ENCODE measurements around the gene NECAB3. TPM values are rescaled to one million over a fixed set of nuclear protein-coding genes. Genes with fewer than 3 reads are reported as not detected.

Gene NECAB3
- total RNA-seq, 1 donor from 2014 or later: 19.5 TPM

DNA sequence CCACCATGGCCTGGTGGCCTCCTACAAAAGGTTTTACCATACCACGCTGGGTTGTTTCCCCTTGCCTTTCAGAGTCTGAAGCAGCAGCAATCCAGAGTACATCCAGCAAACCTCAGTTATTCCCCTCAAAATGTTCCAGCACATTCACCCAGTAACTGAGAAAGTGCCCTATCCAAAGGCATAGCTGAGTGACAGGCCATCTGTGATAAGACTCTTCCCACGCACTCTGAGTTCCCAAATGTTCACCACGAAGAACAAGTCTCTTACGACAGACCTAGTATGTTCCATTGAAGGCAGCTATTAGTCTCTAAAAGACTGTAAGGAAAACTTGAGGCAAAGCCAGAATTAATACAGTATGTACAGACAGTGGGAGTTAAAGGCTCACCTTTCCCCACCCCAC, 43.7 kb downstream of the NECAB3 start:
- TF ChIP-seq, protein P1, sequence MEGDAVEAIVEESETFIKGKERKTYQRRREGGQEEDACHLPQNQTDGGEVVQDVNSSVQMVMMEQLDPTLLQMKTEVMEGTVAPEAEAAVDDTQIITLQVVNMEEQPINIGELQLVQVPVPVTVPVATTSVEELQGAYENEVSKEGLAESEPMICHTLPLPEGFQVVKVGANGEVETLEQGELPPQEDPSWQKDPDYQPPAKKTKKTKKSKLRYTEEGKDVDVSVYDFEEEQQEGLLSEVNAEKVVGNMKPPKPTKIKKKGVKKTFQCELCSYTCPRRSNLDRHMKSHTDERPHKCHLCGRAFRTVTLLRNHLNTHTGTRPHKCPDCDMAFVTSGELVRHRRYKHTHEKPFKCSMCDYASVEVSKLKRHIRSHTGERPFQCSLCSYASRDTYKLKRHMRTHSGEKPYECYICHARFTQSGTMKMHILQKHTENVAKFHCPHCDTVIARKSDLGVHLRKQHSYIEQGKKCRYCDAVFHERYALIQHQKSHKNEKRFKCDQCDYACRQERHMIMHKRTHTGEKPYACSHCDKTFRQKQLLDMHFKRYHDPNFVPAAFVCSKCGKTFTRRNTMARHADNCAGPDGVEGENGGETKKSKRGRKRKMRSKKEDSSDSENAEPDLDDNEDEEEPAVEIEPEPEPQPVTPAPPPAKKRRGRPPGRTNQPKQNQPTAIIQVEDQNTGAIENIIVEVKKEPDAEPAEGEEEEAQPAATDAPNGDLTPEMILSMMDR (IDR thresholded peaks at IDR 0.05; ENCODE audit: insufficient read depth, low read depth, low read length): no peak
- no peak for TF ChIP-seq EZH2 (IDR thresholded peaks at IDR 0.05; ENCODE audit: insufficient read depth, low read length)
- Histone ChIP-seq H3K9me3 (ENCODE audit: insufficient read depth, low read depth, low read length) (no peaks in the 10 kb centered on the region), H4K20me1 (ENCODE audit: insufficient read depth, low read length) (no peaks in the 10 kb centered on the region), H3K4me3 (ENCODE audit: insufficient read depth, low read depth, low read length) (no peak overlapping the region), H2AFZ (ENCODE audit: low read depth, low read length) (no peak overlapping the region), H3K36me3 (ENCODE audit: insufficient read depth, low read length) (peaks cover 5% of the 10 kb centered on the region), H3K27ac (ENCODE audit: low read depth, low read length) (no peak overlapping the region), H3K27me3 (ENCODE audit: insufficient read depth, low read length) (no peaks in the 10 kb centered on the region), H3K79me2 (ENCODE audit: insufficient read depth, low read length) (no peaks in the 10 kb centered on the region), H3K4me1 (ENCODE audit: insufficient read depth, low read length) (no peaks in the 10 kb centered on the region), H3K9ac (ENCODE audit: low read length) (no peak overlapping the region), H3K4me2 (ENCODE audit: low read length) (no peak overlapping the region)
- no peak overlapping the region for H3K4me3 Mint-ChIP-seq (ENCODE audit: unreplicated experiment)
- DNase-seq (ENCODE audit: low read depth): peak; percentile 17
- H3K9me3 Mint-ChIP-seq (ENCODE audit: unreplicated experiment): no peaks in the 10 kb centered on the region
- peaks cover 24% of the 10 kb centered on the region for H3K36me3 Mint-ChIP-seq (ENCODE audit: low read depth, unreplicated experiment)
- H3K4me1 Mint-ChIP-seq (ENCODE audit: low read depth, unreplicated experiment): peaks cover 5% of the 10 kb centered on the region
- H3K27me3 Mint-ChIP-seq (ENCODE audit: low read depth, unreplicated experiment): no peaks in the 10 kb centered on the region
- no peak overlapping the region for H3K27ac Mint-ChIP-seq (ENCODE audit: unreplicated experiment)
- no peak for FAIRE-seq

DNA sequence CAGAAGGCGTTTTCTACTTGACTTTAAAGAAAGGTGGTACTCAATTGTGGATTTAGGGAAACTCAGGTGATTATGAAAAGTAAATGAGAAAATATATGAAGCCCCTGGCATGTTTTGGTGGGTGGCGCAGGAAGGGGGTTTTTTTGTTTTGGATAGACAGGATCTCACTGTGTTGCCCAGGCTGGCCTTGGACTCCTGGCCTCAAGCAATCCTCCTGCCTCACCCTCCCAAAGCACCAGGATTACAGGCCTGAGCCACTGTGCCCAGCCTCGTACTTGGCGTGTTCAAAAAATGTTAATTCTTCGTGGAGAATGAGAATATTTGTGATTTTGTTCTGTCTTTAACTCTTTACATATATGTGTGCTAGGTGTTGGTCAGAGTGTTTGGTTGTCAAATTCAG, 44.2 kb downstream of the NECAB3 start:
- Histone ChIP-seq H3K79me2 (ENCODE audit: insufficient read depth, low read length) (no peaks in the 10 kb centered on the region), H4K20me1 (ENCODE audit: insufficient read depth, low read length) (no peaks in the 10 kb centered on the region), H3K9ac (ENCODE audit: low read length) (no peak overlapping the region), H3K36me3 (ENCODE audit: insufficient read depth, low read length) (peaks cover 5% of the 10 kb centered on the region), H2AFZ (ENCODE audit: low read depth, low read length) (no peak overlapping the region), H3K9me3 (ENCODE audit: insufficient read depth, low read depth, low read length) (no peaks in the 10 kb centered on the region), H3K4me3 (ENCODE audit: insufficient read depth, low read depth, low read length) (no peak overlapping the region), H3K27ac (ENCODE audit: low read depth, low read length) (no peak overlapping the region), H3K4me1 (ENCODE audit: insufficient read depth, low read length) (no peaks in the 10 kb centered on the region), H3K4me2 (ENCODE audit: low read length) (no peak overlapping the region), H3K27me3 (ENCODE audit: insufficient read depth, low read length) (no peaks in the 10 kb centered on the region)
- TF ChIP-seq, protein P1 (IDR thresholded peaks at IDR 0.05; ENCODE audit: insufficient read depth, low read depth, low read length): no peak
- no peak for TF ChIP-seq EZH2 (IDR thresholded peaks at IDR 0.05; ENCODE audit: insufficient read depth, low read length)
- no peak overlapping the region for H3K27ac Mint-ChIP-seq (ENCODE audit: unreplicated experiment)
- DNase-seq (ENCODE audit: low read depth): no peak
- no peaks in the 10 kb centered on the region for H3K9me3 Mint-ChIP-seq (ENCODE audit: unreplicated experiment)
- H3K27me3 Mint-ChIP-seq (ENCODE audit: low read depth, unreplicated experiment): no peaks in the 10 kb centered on the region
- peaks cover 5% of the 10 kb centered on the region for H3K4me1 Mint-ChIP-seq (ENCODE audit: low read depth, unreplicated experiment)
- H3K36me3 Mint-ChIP-seq (ENCODE audit: low read depth, unreplicated experiment): peaks cover 29% of the 10 kb centered on the region
- no peak overlapping the region for H3K4me3 Mint-ChIP-seq (ENCODE audit: unreplicated experiment)
- no peak for FAIRE-seq

DNA sequence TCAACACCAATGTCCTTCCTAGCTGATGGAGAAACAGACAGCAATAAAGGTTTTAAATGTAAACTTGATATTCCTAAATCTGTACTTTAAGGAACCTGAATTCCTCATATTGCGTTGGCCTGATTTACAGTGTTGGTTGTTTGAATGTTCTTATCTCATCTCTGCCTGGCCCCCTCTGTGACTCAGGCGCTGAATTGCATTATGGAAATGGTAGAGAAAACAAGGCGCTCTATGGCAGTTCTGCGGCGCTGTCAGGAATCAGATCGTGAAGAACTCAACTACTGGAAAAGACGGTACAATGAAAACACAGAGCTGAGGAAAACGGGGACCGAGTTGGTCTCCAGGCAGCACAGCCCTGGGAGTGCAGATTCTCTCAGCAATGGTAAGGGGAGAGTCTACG, 44.7 kb downstream of the NECAB3 start:
- Histone ChIP-seq H4K20me1 (ENCODE audit: insufficient read depth, low read length) (no peaks in the 10 kb centered on the region), H3K79me2 (ENCODE audit: insufficient read depth, low read length) (no peaks in the 10 kb centered on the region), H3K4me3 (ENCODE audit: insufficient read depth, low read depth, low read length) (no peak overlapping the region), H3K27me3 (ENCODE audit: insufficient read depth, low read length) (no peaks in the 10 kb centered on the region), H3K9ac (ENCODE audit: low read length) (no peak overlapping the region), H3K4me1 (ENCODE audit: insufficient read depth, low read length) (no peaks in the 10 kb centered on the region), H3K4me2 (ENCODE audit: low read length) (no peak overlapping the region), H3K36me3 (ENCODE audit: insufficient read depth, low read length) (peaks cover 5% of the 10 kb centered on the region), H2AFZ (ENCODE audit: low read depth, low read length) (no peak overlapping the region), H3K9me3 (ENCODE audit: insufficient read depth, low read depth, low read length) (no peaks in the 10 kb centered on the region), H3K27ac (ENCODE audit: low read depth, low read length) (no peak overlapping the region)
- peaks cover 32% of the 10 kb centered on the region for H3K36me3 Mint-ChIP-seq (ENCODE audit: low read depth, unreplicated experiment)
- FAIRE-seq (no peak), DNase-seq (ENCODE audit: low read depth) (no peak)
- peaks cover 5% of the 10 kb centered on the region for H3K4me1 Mint-ChIP-seq (ENCODE audit: low read depth, unreplicated experiment)
- no peaks in the 10 kb centered on the region for H3K27me3 Mint-ChIP-seq (ENCODE audit: low read depth, unreplicated experiment)
- TF ChIP-seq EZH2 (IDR thresholded peaks at IDR 0.05; ENCODE audit: insufficient read depth, low read length): no peak
- H3K27ac Mint-ChIP-seq (ENCODE audit: unreplicated experiment): no peak overlapping the region
- H3K4me3 Mint-ChIP-seq (ENCODE audit: unreplicated experiment): no peak overlapping the region
- H3K9me3 Mint-ChIP-seq (ENCODE audit: unreplicated experiment): no peaks in the 10 kb centered on the region
